Smooth muscle cell (in vitro differentiated cells): ENCODE measurements around the gene MYADML2. TPM values are rescaled to one million over a fixed set of nuclear protein-coding genes. Genes with fewer than 3 reads are reported as not detected.
A peak's percentile ranks its signal among the peaks of the same experiment; 100 is the strongest.

Experiments used
- DNase-seq: peaks from one replicate; lab custom pipeline; 2025; ENCODE audit not compliant: unreplicated experiment; lab: John Stamatoyannopoulos, UW
- H2AFZ ChIP-seq: fragments of 200-600 bp; sonication (generic); 2 replicates; pipeline ENCODE4 v1.6.0; 2016; ENCODE audit warnings: antibody characterized with exemption, low read depth, mild to moderate bottlenecking
- H3F3A ChIP-seq: fragments of 200-600 bp; sonication (generic); 2 replicates; pipeline ENCODE4 v1.6.0; 2017; ENCODE audit warnings: antibody characterized with exemption, low read depth
- H3K27ac ChIP-seq: fragments of 200-600 bp; sonication (generic); 2 replicates; pipeline ENCODE4 v1.5.1; 2016; ENCODE audit warnings: low read depth, mild to moderate bottlenecking
- H3K27me3 ChIP-seq: fragments of 200-600 bp; sonication (generic); 2 replicates; pipeline ENCODE4 v1.6.1; 2016; ENCODE audit warnings: low read depth, mild to moderate bottlenecking
- H3K36me3 ChIP-seq: fragments of 200-600 bp; sonication (generic); 2 replicates; pipeline ENCODE4 v1.5.1; 2016; ENCODE audit warnings: low read depth
- H3K4me1 ChIP-seq: fragments of 200-600 bp; sonication (generic); 2 replicates; pipeline ENCODE4 v1.5.1; 2016; ENCODE audit warnings: low read depth
- H3K4me2 ChIP-seq: fragments of 200-600 bp; sonication (generic); 2 replicates; pipeline ENCODE4 v1.6.0; 2016; ENCODE audit warnings: mild to moderate bottlenecking
- H3K4me3 ChIP-seq: fragments of 200-600 bp; sonication (generic); 2 replicates; pipeline ENCODE4 v1.5.1; 2016; ENCODE audit warnings: mild to moderate bottlenecking
- H3K79me2 ChIP-seq: fragments of 200-600 bp; sonication (generic); 2 replicates; pipeline ENCODE4 v1.6.0; 2016; ENCODE audit warnings: low read depth, mild to moderate bottlenecking
- H3K9ac ChIP-seq: fragments of 200-600 bp; sonication (generic); 2 replicates; pipeline ENCODE4 v1.6.0; 2016; ENCODE audit warnings: low read depth
- H3K9me3 ChIP-seq: fragments of 200-600 bp; sonication (generic); replicated peaks from 2 replicates; pipeline ENCODE4 v1.5.1; 2016; ENCODE audit warnings: low read depth
- H4K20me1 ChIP-seq: fragments of 200-600 bp; sonication (generic); 2 replicates; pipeline ENCODE4 v1.6.0; 2016; ENCODE audit warnings: low read depth
- CTCF ChIP-seq: fragments of 200-600 bp; sonication (generic); IDR thresholded peaks from 2 replicates; pipeline ENCODE4 v1.5.1; 2017; ENCODE audit warnings: borderline replicate concordance, mild to moderate bottlenecking, antibody characterized with exemption; ENCODE audit not compliant: insufficient read depth, poor library complexity, severe bottlenecking
- WGBS: methylation state at CpG from one replicate; pipeline ENCODE4 v1.1.7; 2016; ENCODE audit warnings: low lambda C conversion rate; 5-methylcytosine and 5-hydroxymethylcytosine counted together
- polyA plus RNA-seq: library from polyadenylated mRNA; unstranded; fragments of >200 nt; fragmentation: Nextera tagmentation; extraction: Ambion mirVana; gene quantifications from 2 replicates; pipeline ENCODE4 v1.2.1, GENCODE V29; 2016
- total RNA-seq: library from RNA; depleted of rRNA; stranded (reverse); fragments of >200 nt; gene quantifications from 2 replicates; pipeline ENCODE4 v1.2.3, GENCODE V29; 2014

Gene MYADML2
- total and polyA plus RNA-seq, 2 experiments from 2014 or later = not detected

DNA sequence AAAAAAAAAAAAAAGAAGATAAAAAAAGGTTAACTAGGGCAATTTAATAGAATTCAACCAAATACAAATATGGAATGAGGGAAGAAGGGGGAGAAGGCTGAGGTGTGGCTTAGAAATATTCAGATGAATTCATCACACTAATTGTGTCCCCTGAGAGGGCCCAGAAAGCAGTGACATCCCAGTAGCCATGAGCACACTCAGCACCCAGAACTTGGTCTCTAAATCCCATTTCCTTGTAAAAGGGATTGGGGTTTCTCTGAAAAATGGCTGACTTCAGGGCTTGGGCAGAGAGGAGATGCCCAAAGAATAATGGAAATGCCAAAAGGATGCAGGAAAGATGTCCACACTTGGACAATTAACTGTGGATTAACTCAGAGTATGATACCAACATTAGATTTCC, 26.4 kb upstream of the MYADML2 start:
- peaks cover 6% of the 10 kb centered on the region for H3K4me1 ChIP-seq
- H3F3A ChIP-seq = no peaks in the 10 kb centered on the region
- H3K27me3 ChIP-seq = no peaks in the 10 kb centered on the region
- no peaks in the 10 kb centered on the region for H4K20me1 ChIP-seq
- H2AFZ ChIP-seq = no peak overlapping the region
- H3K9ac ChIP-seq = no peak overlapping the region
- no peak overlapping the region for H3K4me2 ChIP-seq
- no peaks in the 10 kb centered on the region for H3K36me3 ChIP-seq
- H3K79me2 ChIP-seq = peaks cover 6% of the 10 kb centered on the region
- no peak overlapping the region for H3K27ac ChIP-seq
- H3K4me3 ChIP-seq = no peak overlapping the region
- H3K9me3 ChIP-seq = no peaks in the 10 kb centered on the region
- no peak for DNase-seq
- no peak for TF ChIP-seq CTCF

DNA sequence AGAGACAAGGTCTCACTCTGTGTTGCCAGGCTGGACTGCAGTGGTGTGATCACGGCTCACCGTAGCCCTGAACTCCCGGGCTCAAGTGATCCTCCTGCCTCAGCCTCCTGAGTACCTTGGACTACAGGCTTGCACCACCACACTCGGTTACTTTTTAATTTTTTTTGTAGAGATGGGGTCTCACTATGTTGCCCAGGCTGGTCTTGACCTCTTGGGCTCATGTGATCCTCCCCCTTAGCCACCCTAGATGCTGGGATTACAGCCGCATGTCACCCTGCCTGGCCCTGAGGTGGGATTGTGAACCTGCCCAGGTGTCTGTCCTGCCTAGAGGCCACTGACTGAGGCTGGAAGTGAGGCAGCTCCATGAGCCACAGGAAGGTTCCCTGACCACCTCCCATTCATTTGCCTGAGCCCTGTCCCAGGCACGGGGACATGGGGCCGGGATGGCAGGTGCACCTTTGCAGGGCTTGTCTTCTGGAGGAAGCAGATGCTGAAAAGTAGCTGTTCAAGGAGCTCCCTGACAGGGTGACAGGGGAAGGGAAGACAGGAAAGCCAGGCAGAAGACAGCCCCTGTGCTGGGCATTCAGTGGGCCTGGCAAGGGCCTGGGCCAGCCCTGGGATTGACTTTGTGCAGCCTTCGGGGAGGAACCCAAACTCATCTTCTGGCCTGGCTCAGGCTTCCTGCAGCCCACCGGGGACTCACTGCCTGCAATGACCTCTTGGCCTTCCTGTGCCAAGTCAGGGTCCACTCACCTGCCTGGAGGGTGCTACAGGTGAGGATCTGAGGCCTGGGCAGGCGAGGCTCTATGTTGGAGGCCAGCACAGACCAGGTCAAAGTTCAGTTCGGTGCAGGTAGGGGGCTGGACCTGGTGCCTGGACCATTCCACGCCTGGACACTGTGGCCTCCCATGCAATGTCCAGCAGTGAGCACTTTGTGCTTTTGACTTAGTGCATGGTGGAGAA, 22.1 kb upstream of the MYADML2 start:
- WGBS = 91% methylated on average over 12 of the region's 12 CpGs
- TF ChIP-seq CTCF = no peak
- Histone ChIP-seq H4K20me1 (no peaks in the 10 kb centered on the region), H2AFZ (no peak overlapping the region), H3K27me3 (no peaks in the 10 kb centered on the region), H3F3A (peaks cover 11% of the 10 kb centered on the region), H3K4me1 (peaks cover 16% of the 10 kb centered on the region), H3K36me3 (no peaks in the 10 kb centered on the region), H3K9me3 (no peaks in the 10 kb centered on the region), H3K27ac (no peak overlapping the region), H3K4me3 (no peak overlapping the region), H3K79me2 (no peaks in the 10 kb centered on the region), H3K4me2 (no peak overlapping the region), H3K9ac (no peak overlapping the region)
- no peak for DNase-seq

- Histone ChIP-seq H3K4me3 (no peak overlapping the region), H2AFZ (peak overlapping the region; percentile 5), H3K79me2 (no peaks in the 10 kb centered on the region), H3K27ac (no peak overlapping the region), H3K27me3 (no peaks in the 10 kb centered on the region), H3K4me1 (peaks cover 16% of the 10 kb centered on the region), H3K36me3 (no peaks in the 10 kb centered on the region), H3K4me2 (peak overlapping the region; percentile 26), H3F3A (peaks cover 11% of the 10 kb centered on the region), H3K9ac (no peak overlapping the region), H4K20me1 (no peaks in the 10 kb centered on the region), H3K9me3 (no peaks in the 10 kb centered on the region)
- no peak for DNase-seq
- TF ChIP-seq CTCF = no peak
- WGBS = 75% methylated on average over 7 of the region's 7 CpGs
Measured at GRCh38 chr17:81968396-81968745, 21.3 kb upstream of the MYADML2 start.
